Neutrophil (primary cell): ENCODE data around the gene GPATCH8.

Experiments
- H3K27ac ChIP-seq: fragments of 200-600 bp; sonication (generic); 2 replicates; pipeline ENCODE4 v1.5.1; 2016; ENCODE audit warnings: mild to moderate bottlenecking, moderate library complexity
- H3K27me3 ChIP-seq: fragments of 200-600 bp; sonication (generic); 2 replicates; pipeline ENCODE4 v1.6.0; 2016; ENCODE audit warnings: mild to moderate bottlenecking
- H3K36me3 ChIP-seq: fragments of 200-600 bp; sonication (generic); 2 replicates; pipeline ENCODE4 v1.5.1; 2017
- H3K4me1 ChIP-seq, 2 experiments: fragments of 200-600 bp in 1 of 2; sonication (generic) in 1 of 2; 1 replicate in 1 of 2; 2 replicates in 1 of 2; pipeline versions ENCODE4 v1.5.1 to v1.6.1; 2013 to 2016; ENCODE audit warnings: low read depth in 1 of 2, low read length in 1 of 2, mild to moderate bottlenecking in 1 of 2, moderate library complexity in 1 of 2; ENCODE audit not compliant: control insufficient read depth in 1 of 2, insufficient read depth in 1 of 2
- H3K4me3 ChIP-seq, 2 experiments: fragments of 200-600 bp in 1 of 2; sonication (generic) in 1 of 2; 1 replicate in 1 of 2; 2 replicates in 1 of 2; pipeline ENCODE4 v1.5.1; 2013 to 2016; ENCODE audit warnings: low read depth in 1 of 2, low read length in 1 of 2, mild to moderate bottlenecking in 1 of 2, moderate library complexity in 1 of 2
- H3K9me3 ChIP-seq: fragments of 200-600 bp; sonication (generic); 2 replicates; pipeline ENCODE4 v1.5.1; 2016
- TF ChIP-seq, protein P1 (sequence below): fragments of 200-600 bp; sonication (generic); IDR thresholded peaks from 2 replicates; pipeline ENCODE4 v1.5.1; 2016; ENCODE audit warnings: antibody characterized with exemption

The GPATCH8 gene

DNA sequence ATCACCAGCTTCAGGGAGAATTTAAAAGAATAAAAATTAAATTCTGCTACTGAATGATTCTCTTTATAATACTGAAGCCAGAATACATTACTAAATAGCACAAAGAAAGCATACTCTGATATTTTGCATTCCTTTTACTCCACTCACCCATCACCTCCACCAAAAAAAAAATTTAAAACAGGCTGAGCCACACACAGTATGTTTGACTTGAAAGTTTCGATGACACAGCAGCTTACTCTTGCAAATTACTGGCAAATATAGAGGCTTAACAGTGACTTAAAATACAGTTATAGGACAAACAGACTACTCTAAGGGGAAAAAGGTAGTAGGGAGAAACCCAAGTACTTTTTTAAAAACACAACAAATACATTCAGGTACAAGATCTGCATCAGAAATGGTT, 39.2 kb downstream of the GPATCH8 start:
- TF ChIP-seq, protein P1, sequence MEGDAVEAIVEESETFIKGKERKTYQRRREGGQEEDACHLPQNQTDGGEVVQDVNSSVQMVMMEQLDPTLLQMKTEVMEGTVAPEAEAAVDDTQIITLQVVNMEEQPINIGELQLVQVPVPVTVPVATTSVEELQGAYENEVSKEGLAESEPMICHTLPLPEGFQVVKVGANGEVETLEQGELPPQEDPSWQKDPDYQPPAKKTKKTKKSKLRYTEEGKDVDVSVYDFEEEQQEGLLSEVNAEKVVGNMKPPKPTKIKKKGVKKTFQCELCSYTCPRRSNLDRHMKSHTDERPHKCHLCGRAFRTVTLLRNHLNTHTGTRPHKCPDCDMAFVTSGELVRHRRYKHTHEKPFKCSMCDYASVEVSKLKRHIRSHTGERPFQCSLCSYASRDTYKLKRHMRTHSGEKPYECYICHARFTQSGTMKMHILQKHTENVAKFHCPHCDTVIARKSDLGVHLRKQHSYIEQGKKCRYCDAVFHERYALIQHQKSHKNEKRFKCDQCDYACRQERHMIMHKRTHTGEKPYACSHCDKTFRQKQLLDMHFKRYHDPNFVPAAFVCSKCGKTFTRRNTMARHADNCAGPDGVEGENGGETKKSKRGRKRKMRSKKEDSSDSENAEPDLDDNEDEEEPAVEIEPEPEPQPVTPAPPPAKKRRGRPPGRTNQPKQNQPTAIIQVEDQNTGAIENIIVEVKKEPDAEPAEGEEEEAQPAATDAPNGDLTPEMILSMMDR, result no peak
- Histone ChIP-seq H3K27ac (no peak overlapping the region), H3K27me3 (no peaks in the 10 kb centered on the region), H3K36me3 (peaks cover 26% of the 10 kb centered on the region), H3K4me1 (no peaks in the 10 kb centered on the region), H3K4me3 (no peak overlapping the region), H3K9me3 (no peaks in the 10 kb centered on the region)

DNA sequence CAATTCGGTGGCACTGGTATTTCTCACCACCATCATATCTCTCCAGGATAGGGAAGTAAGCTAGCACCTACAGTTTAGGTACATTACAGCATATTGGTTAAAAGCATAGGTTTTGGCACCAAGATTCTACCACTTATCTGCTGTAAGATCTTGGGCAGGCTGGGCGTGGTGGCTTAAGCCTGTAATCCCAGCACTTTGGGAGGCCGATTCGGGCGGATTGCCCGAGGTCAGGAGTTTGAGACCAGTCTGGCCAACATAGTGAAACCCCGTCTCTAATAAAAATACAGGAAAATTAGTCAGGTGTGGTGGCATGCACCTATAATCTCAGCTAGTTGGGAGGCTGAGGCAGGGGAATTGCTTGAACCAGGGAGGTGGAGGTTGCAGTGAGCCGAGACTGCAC, 51.4 kb downstream of the GPATCH8 start:
- no peaks in the 10 kb centered on the region for H3K36me3 ChIP-seq
- H3K4me3 ChIP-seq, result no peak overlapping the region
- TF ChIP-seq, protein P1, result no peak
- no peaks in the 10 kb centered on the region for H3K9me3 ChIP-seq
- H3K4me1 ChIP-seq, result no peaks in the 10 kb centered on the region
- H3K27ac ChIP-seq, result no peak overlapping the region
- H3K27me3 ChIP-seq, result no peaks in the 10 kb centered on the region

DNA sequence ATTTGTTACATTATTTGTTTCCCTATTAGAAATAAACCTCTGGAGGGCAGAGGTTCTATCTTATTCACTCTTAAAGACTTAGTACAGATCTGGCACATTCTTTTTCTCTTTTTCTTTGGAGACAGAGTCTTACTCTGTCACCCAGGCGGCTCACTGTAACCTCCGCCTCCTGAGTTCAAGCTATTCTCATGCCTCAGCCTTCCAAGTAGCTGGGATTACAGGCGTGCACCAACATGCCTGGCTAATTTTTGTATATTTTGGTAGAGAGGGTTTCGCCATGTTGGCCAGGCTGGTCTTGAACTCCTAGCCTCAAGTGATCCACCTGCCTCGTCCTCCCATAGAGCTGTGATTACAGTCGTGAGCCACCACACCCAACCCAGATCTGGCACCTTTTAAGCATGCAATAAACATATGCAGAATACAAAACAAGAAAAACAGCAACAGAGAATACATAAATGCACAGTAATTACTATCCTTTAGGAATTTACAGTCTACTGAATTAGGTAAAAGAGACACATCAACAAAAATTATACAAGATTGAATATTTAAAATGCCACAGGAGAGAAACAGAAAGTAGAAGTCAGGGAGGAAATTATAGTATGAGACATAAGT, 52.1 kb downstream of the GPATCH8 start:
- no peaks in the 10 kb centered on the region for H3K27me3 ChIP-seq
- H3K9me3 ChIP-seq, result no peaks in the 10 kb centered on the region
- no peak overlapping the region for H3K4me3 ChIP-seq
- no peak overlapping the region for H3K27ac ChIP-seq
- H3K4me1 ChIP-seq, result no peaks in the 10 kb centered on the region
- TF ChIP-seq, protein P1, result no peak
- no peaks in the 10 kb centered on the region for H3K36me3 ChIP-seq

DNA sequence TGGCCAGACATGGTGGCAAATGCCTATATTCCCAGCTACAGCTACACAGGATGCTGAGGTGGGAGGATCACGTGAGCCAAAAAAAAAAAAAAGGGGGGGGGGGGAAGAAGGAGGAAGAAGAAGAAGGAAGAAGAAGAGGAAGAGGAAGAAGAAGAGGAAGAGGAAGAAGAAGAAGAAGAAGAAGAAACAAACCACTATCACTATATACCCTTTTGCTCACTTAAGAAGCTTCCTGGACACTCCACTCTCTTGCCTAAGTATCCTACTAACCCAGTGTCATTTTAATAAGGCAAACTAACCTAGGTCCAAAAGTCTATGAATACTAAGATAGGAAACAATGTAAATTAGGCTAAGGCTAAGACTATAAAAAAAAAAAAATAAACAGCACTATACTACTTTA, 54.8 kb downstream of the GPATCH8 start:
- Histone ChIP-seq H3K4me1 (no peaks in the 10 kb centered on the region), H3K4me3 (no peak overlapping the region), H3K27me3 (no peaks in the 10 kb centered on the region), H3K36me3 (peaks cover 4% of the 10 kb centered on the region), H3K27ac (no peak overlapping the region), H3K9me3 (no peaks in the 10 kb centered on the region)
- TF ChIP-seq, protein P1, result no peak

DNA sequence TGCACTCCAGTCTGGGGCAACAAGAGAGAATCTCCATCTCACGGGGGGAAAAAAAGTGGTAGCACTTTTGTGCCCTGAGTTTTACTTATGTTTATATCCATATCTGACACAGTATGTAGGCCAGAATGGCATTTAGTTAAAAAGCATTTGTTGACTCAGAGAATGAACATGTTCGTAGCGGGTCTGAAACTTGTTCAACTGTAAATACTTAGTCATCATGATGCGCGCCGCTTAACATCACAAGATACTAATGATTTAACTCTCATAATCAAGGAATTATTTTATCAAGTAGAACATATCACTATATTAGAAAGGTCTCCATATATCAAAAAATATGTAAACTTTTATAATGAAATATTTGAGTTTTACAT, 58.5 kb downstream of the GPATCH8 start:
- Histone ChIP-seq H3K27me3 (no peaks in the 10 kb centered on the region), H3K27ac (no peak overlapping the region), H3K4me3 (no peak overlapping the region), H3K4me1 (peaks cover 0 to 3% of the 10 kb centered on the region in 2 experiments), H3K9me3 (no peaks in the 10 kb centered on the region), H3K36me3 (peaks cover 4% of the 10 kb centered on the region)
- TF ChIP-seq, protein P1, result no peak

DNA sequence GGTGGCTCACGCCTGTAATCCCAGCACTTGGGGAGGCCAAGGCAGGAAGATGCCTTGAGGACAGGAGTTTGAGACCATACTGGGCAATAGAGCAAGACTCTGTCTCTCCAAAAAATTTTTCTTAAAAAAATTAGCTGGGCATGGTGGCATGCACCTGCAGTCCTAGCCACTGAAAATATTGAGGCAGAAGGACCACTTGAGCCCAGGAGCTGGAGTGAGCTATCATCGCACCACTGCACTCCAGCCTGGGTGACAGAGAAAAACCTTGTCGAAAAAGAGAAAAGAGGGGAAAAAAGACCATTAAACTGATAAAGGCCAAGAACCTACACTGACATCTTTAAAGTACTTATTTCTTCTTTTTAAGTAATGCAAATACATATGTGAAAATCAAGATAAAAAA, 60.4 kb downstream of the GPATCH8 start:
- TF ChIP-seq, protein P1, result no peak
- Histone ChIP-seq H3K4me1 (peaks cover 0 to 3% of the 10 kb centered on the region in 2 experiments), H3K4me3 (no peak overlapping the region), H3K36me3 (peaks cover 4% of the 10 kb centered on the region), H3K9me3 (no peaks in the 10 kb centered on the region), H3K27ac (no peak overlapping the region), H3K27me3 (no peaks in the 10 kb centered on the region)
